AG09309 (cell line): Measurements from ENCODE around the gene MGMT.

Experiments
- DNase-seq: peaks from one replicate; pipeline ENCODE4 v3.0.0-alpha.2; 2010; ENCODE audit warnings: low read depth
- H3K4me3 ChIP-seq: 2 replicates; pipeline ENCODE4 v1.5.1; 2011; ENCODE audit warnings: mild to moderate bottlenecking, low read depth, low read length, moderate library complexity; ENCODE audit not compliant: control insufficient read depth
- CTCF ChIP-seq: IDR thresholded peaks from 2 replicates; pipeline ENCODE4 v1.5.1; 2011; ENCODE audit warnings: mild to moderate bottlenecking, low read depth, low read length, inconsistent platforms; ENCODE audit not compliant: insufficient read depth, control insufficient read depth; ENCODE audit errors: missing control alignments

Gene MGMT

GRCh38 chr10:129641982-129642381 is 174.9 kb downstream of the MGMT start:
- DNase-seq: no peak
- no peak for TF ChIP-seq CTCF
- H3K4me3 ChIP-seq: no peak overlapping the region

- TF ChIP-seq CTCF: no peak
- H3K4me3 ChIP-seq: no peak overlapping the region
- DNase-seq: no peak
These were observed 175.4 kb downstream of the MGMT start for GRCh38 chr10:129642427-129642826.

GRCh38 chr10:129643266-129643665 is 176.2 kb downstream of the MGMT start:
- no peak for DNase-seq
- TF ChIP-seq CTCF: no peak
- no peak overlapping the region for H3K4me3 ChIP-seq

- H3K4me3 ChIP-seq: no peak overlapping the region
- TF ChIP-seq CTCF: no peak
- no peak for DNase-seq
These were observed 178.4 kb downstream of the MGMT start for GRCh38 chr10:129645487-129645886.

- DNase-seq: no peak
- H3K4me3 ChIP-seq: no peak overlapping the region
These were observed 179.9 kb downstream of the MGMT start for GRCh38 chr10:129646973-129647372.

GRCh38 chr10:129647590-129647989 is 180.5 kb downstream of the MGMT start:
- no peak overlapping the region for H3K4me3 ChIP-seq
- no peak for DNase-seq
- no peak for TF ChIP-seq CTCF

More at GRCh38 chr10:129646973-129647372, 179.9 kb downstream of the MGMT start:
- no peak for TF ChIP-seq CTCF

GRCh38 chr10:129648856-129649255 is 181.8 kb downstream of the MGMT start:
- DNase-seq: no peak
- TF ChIP-seq CTCF: no peak
- H3K4me3 ChIP-seq: no peak overlapping the region
